Keratinocyte (primary cell): ENCODE measurements around the gene PIM3.

Experiments used
- EZH2 ChIP-seq: IDR thresholded peaks from one replicate; pipeline ENCODE4 v1.6.1; 2012; ENCODE audit warnings: inconsistent platforms, mild to moderate bottlenecking, low read length, moderate library complexity
- TF ChIP-seq, protein P1 (sequence below), 3 experiments: IDR thresholded peaks in 1 of 3; conservative IDR thresholded peaks in 1 of 3; optimal IDR thresholded peaks in 1 of 3; 2 replicates in 2 of 3; 3 replicates in 1 of 3; pipeline versions ENCODE3 to v1.5.1; 2011; ENCODE audit warnings: low read length in 3 of 3, mild to moderate bottlenecking in 3 of 3, moderate library complexity in 2 of 3, control low read depth in 1 of 3, inconsistent platforms in 1 of 3; ENCODE audit not compliant: insufficient read depth in 2 of 3; ENCODE audit errors: extremely low read depth in 1 of 3

DNA sequence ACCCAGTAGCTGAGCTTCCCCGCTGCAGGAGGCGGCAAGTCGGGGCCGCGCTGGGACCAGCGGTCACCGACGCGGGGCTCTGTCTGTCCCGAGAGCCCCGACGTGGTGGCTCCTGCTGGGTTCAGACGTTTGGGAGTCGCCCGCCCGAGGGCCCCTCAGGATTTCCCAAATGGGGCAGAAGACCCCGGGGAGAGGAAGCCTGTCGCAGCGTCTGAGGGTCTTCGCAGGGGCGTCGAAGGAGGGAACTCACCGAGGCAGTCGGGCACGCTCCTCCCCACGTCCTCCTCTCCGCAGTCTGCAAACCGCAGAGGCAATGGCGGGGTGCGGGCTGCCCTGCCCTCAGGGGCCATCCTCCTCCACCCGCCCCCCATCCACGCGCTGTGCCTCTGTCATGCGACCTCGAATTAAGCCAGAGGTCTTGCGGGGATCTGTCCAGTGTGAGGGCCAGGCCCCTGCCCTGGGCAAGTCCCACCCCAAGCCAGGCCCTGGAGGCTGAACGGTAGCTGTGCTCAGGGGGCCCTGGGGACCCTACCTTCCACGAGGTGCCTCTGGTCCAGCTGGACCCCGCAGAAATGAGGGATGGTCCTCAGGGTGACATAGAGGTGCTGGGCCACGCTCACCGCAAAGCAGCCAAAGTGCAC is 39.5 kb downstream of the PIM3 start:
- TF ChIP-seq, protein P1, sequence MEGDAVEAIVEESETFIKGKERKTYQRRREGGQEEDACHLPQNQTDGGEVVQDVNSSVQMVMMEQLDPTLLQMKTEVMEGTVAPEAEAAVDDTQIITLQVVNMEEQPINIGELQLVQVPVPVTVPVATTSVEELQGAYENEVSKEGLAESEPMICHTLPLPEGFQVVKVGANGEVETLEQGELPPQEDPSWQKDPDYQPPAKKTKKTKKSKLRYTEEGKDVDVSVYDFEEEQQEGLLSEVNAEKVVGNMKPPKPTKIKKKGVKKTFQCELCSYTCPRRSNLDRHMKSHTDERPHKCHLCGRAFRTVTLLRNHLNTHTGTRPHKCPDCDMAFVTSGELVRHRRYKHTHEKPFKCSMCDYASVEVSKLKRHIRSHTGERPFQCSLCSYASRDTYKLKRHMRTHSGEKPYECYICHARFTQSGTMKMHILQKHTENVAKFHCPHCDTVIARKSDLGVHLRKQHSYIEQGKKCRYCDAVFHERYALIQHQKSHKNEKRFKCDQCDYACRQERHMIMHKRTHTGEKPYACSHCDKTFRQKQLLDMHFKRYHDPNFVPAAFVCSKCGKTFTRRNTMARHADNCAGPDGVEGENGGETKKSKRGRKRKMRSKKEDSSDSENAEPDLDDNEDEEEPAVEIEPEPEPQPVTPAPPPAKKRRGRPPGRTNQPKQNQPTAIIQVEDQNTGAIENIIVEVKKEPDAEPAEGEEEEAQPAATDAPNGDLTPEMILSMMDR (optimal IDR thresholded peaks at IDR 0.05 in 1 of 3, IDR thresholded peaks at IDR 0.05 in 1 of 3, conservative IDR thresholded peaks at IDR 0.05 in 1 of 3; ENCODE audit: extremely low read depth in 1 of 3, insufficient read depth in 2 of 3, low read length in 3 of 3): no peak
- TF ChIP-seq EZH2: no peak
